ENCODE measurements around the gene LHPP.
A peak's percentile ranks its signal among the peaks of the same experiment; 100 is the strongest.

The LHPP gene

DNA sequence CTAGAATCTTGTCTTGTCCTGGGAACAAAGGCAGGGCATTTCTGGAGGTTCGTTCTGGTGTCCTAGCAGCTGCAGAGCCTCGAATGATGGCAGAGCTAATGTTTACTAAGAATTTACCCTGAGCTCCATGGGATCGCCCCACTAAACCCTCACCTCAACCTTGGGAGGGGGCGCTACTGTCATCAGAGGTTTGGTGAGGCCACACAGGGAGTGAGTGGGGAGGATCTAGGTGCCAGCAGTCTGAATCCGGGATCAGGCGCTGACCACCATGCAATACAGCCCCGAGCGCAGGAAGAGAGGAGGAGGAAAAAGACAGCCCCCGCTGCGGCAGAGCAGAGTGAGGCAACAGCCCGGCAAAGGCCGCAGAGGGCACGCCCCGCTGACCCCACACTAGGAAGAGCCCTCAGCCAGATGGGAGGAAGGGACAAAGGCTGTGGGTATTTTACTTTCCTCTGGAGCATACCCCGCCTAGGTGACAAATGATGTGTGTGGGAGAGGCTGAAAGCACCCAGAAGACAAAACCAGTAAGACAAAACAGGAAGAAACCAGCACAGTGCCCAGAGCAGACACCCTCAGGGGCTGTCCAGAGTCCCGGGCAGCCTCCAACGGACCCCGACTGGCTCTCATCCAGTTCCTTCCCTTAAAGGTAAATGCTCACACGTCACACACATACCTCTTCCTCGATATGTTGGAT lies 179.1 kb downstream of the LHPP start:
- no peak for DNase-seq (ENCODE audit: low spot score)

- DNase-seq (ENCODE audit: low spot score) = no peak
Measured at GRCh38 chr10:124641282-124642087, 179.9 kb downstream of the LHPP start.

- DNase-seq (ENCODE audit: low spot score) = no peak
Measured at GRCh38 chr10:124642088-124642710, 180.6 kb downstream of the LHPP start.

GRCh38 chr10:124643330-124644009 lies 181.8 kb downstream of the LHPP start:
- no peak for DNase-seq (ENCODE audit: low spot score)

- no peak for DNase-seq (ENCODE audit: low spot score)
Measured at GRCh38 chr10:124644236-124644635, 182.6 kb downstream of the LHPP start.

DNA sequence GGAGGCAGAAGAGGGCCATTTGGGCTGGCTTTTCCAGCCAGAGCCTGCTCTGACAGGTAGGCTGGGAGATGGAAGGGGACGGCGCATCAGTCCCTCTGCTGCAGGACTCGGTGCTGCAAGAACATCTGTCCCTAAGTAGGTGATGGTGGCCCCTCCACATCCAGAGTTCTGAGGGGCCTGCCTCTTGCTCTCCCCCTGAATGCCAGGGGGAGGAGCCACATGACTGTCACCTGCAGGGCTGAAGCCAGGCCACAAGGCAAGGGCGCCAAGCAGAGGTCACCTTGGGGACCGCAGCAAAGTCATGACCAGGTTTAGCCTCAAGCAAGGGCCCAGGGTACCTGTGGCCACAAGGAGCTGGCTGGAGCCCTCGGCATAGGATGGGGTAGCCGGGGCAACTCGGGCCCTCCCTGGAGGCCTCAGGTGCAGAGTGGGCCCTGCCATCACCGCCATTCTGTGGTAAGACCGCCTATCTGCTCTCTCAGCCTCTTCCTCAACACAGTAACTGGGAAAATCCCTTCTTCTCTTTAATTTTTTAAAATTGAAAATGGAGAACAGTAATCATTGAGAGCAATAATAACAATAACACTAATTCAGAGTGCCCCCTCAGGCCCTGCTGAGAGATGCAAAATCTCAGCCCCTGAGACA lies 183.3 kb downstream of the LHPP start:
- DNase-seq (ENCODE audit: low spot score) = no peak

- DNase-seq (ENCODE audit: low spot score) = no peak
Measured at GRCh38 chr10:124645467-124646095, 184.0 kb downstream of the LHPP start.

DNA sequence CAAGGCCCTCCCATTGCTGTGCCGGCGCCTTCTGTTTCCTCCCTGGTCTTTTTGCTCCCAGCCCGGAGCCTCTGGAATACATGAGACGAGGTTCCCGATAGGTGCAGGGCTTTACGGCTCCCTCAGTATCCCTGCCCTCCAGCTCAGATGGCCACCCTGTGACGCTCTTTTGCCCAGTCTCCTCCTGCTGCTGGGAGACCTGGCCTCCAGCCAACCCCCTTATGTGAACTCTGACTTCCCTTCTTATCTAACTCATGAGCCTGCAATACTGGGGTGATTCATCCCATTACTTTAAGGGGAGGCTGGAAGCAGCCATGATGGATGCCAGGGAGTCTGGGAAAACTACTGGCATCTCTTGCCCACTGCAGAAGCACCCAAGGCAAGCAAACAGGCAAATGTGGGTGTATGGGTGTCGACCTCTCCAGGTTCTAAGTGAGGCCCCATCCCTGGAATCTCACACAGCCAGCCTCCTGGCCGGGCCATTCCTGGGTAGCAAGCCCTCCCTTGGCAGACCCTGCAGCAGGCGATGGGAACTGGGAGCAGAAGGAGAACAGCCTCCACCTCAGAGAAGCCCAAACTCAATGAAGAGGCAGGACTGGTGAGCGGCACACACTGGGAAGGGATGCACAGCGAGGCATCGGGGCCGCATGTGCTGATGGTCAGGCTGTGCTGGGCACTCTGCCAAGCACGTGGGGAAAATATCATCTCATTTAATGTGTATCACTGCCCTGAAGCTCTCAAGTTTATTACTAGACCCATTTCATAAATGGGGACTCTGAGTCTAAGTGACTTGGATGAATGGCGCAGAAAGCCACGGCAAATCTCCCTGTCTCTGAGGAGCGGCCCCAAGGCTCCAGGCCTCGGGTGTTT lies 185.1 kb downstream of the LHPP start:
- no peak for DNase-seq (ENCODE audit: low spot score)

DNA sequence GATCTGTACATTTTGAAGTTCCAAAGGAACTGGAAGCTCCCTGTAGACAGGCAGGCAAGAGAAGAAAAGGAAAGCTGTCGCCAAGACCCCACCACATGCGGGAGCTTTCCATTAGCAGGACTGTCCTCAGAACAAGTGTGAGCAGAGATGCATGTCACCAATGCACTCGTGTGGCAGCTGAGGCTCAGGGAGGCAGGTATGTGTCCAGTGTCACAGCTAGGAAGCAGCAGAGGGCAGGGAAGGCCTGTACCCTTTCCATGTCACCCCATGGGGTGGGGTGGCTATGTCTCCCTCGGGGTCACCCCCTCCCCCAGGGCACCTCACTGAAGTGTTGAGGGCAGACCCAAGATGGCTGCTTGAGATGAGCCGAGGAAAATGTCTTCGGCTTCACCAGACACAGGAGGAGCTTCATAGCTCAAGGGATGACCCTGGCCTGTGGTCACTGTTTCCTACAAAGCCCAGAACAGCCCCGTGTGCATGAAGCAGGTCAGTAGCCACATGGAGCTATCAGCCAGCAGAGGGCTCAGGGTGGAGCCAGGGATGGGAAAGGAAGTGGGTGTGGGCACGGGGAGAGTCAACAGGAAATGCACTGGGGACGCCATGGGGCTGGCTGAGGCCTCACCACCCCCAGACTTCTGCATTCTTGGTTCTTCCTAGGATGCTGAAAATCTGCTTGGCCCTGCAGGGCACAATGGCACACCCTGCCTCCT lies 186.0 kb downstream of the LHPP start:
- DNase-seq (ENCODE audit: low spot score) = no peak

DNA sequence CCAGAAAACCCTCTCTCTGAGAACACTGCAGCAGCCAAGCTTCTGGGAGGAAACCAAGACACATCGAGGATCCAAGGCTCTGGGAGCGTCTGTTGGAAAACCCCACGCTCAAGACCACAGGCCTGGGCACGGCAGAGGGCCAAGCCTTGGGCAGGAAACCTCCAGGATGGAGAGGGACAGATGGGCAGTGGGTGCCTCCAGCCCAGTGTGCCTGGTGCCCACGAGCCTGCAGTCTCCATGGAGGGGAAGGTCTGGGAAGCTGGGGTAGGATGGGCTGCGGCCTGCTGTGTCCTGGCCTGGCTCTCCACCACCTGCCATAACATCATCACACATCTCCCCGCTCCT lies 186.5 kb downstream of the LHPP start:
- DNase-seq (ENCODE audit: low spot score) = no peak

- DNase-seq (ENCODE audit: low spot score) = peak; percentile 23
Measured at GRCh38 chr10:124648738-124649137, 187.1 kb downstream of the LHPP start.

GRCh38 chr10:124649214-124649613 lies 187.6 kb downstream of the LHPP start:
- DNase-seq (ENCODE audit: low spot score) = no peak

GRCh38 chr10:124650263-124650662 lies 188.6 kb downstream of the LHPP start:
- DNase-seq (ENCODE audit: low spot score) = no peak

DNA sequence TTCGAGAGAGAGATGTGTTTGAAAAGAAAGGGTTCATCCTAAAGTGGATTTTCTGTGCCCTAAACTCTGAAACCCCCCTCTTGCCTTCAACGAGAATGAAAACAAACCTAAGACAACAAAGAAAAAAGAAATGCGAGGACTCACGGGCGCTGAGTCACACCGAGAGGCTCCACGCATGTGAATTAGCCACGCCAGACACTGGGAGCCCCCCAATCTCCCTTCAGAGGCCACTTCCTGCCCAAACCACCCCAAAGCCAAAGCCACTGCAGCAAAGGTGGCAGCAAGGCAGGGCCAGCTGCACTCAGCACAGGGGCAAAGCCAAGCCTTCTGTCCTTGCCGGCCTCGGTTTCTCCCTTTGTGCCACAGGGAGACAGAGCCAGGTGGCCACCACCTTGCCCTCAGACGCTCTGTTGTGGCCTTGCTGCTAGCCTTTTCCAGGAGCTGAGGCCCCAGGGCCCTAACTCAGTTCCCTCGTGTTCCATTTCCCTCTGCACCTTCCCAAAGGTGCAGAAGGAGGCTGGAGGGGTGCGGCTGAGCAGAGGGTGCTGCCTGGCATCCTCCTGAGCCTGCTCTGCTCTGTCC lies 189.3 kb downstream of the LHPP start:
- no peak for DNase-seq (ENCODE audit: low spot score)

- DNase-seq (ENCODE audit: low spot score) = no peak
Measured at GRCh38 chr10:124651402-124651891, 189.8 kb downstream of the LHPP start.

DNA sequence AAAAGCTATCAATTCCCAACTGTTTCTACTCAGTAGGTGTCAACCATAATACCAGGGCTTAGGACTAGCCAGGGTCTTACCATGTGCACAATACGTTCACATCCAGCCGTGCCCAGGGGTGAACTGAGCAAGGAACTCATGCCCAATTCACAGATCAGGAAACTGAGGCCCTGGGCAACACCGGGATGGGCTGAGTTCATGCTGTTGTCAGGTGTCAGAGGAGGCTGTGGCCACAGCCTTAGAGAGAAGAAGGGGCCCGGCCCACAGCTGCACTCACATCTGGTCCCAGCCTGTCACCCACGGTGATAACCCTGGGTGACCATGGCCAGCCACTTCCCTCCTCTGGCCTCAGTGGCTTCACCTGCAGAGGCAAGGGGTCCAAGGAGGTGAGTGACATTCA lies 190.6 kb downstream of the LHPP start:
- DNase-seq (ENCODE audit: low spot score) = no peak

DNA sequence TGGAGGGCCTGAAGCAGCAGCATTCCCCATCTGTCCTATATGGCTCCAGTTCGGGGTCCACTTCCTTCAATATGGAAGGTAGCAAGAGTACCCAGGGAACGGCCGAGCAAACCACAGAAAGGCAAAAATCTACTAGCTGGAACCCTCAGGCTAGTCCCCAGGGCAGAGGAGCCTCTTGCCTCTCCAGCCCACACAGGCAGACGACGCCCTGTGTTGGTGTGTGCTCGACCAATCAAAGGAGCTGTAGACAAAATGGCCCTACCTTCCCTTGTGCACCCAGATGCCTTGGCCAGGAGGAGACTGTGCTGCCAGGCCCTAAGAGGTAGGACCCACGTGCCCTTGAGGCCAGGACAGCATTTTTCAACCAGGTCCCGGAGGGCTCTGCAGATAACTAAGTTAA lies 191.1 kb downstream of the LHPP start:
- DNase-seq (ENCODE audit: low spot score) = no peak

- no peak for DNase-seq (ENCODE audit: low spot score)
Measured at GRCh38 chr10:124653311-124653710, 191.7 kb downstream of the LHPP start.

Measured in SK-N-DZ (cell line).